ENCODE measurements around the gene XYLT1.

XYLT1 gene

DNA sequence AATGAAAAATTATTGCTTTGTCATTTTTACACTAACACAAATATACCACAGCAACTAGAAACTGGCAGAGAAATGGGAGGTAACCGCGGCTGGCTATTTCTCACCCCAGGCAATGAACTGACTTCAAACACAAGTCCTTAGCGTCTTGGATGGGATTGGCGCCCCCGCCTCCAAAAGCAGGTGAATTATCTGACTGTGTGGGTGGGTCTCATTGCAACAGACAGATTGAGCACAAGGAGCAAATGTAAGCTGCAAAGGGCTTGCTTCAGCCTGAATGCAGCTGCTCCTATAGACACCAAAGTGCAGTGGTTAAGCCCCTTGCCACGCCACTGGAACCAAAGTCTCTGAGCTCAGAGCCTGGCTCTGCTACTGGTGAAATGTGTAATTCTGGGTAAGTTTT, 225.0 kb downstream of the XYLT1 start:
- H3K4me3 ChIP-seq (ENCODE audit: low read depth, low read length): no peak overlapping the region
- no peak for TF ChIP-seq CTCF (IDR thresholded peaks at IDR 0.05; ENCODE audit: borderline replicate concordance, insufficient read depth, low read depth, low read length)

- no peak for TF ChIP-seq CTCF (IDR thresholded peaks at IDR 0.05; ENCODE audit: borderline replicate concordance, insufficient read depth, low read depth, low read length)
- H3K4me3 ChIP-seq (ENCODE audit: low read depth, low read length): no peak overlapping the region
Observed at GRCh38 chr16:17244872-17245551, 225.7 kb downstream of the XYLT1 start.

- H3K4me3 ChIP-seq (ENCODE audit: low read depth, low read length): no peak overlapping the region
- no peak for TF ChIP-seq CTCF (IDR thresholded peaks at IDR 0.05; ENCODE audit: borderline replicate concordance, insufficient read depth, low read depth, low read length)
Observed at GRCh38 chr16:17241264-17241835, 229.4 kb downstream of the XYLT1 start.

GRCh38 chr16:17238285-17239028, 232.3 kb downstream of the XYLT1 start:
- H3K4me3 ChIP-seq (ENCODE audit: low read depth, low read length): no peak overlapping the region

GRCh38 chr16:17237350-17237944, 233.3 kb downstream of the XYLT1 start:
- H3K4me3 ChIP-seq (ENCODE audit: low read depth, low read length): no peak overlapping the region
- no peak for TF ChIP-seq CTCF (IDR thresholded peaks at IDR 0.05; ENCODE audit: borderline replicate concordance, insufficient read depth, low read depth, low read length)

More at GRCh38 chr16:17238285-17239028, 232.3 kb downstream of the XYLT1 start:
- no peak for TF ChIP-seq CTCF (IDR thresholded peaks at IDR 0.05; ENCODE audit: borderline replicate concordance, insufficient read depth, low read depth, low read length)

DNA sequence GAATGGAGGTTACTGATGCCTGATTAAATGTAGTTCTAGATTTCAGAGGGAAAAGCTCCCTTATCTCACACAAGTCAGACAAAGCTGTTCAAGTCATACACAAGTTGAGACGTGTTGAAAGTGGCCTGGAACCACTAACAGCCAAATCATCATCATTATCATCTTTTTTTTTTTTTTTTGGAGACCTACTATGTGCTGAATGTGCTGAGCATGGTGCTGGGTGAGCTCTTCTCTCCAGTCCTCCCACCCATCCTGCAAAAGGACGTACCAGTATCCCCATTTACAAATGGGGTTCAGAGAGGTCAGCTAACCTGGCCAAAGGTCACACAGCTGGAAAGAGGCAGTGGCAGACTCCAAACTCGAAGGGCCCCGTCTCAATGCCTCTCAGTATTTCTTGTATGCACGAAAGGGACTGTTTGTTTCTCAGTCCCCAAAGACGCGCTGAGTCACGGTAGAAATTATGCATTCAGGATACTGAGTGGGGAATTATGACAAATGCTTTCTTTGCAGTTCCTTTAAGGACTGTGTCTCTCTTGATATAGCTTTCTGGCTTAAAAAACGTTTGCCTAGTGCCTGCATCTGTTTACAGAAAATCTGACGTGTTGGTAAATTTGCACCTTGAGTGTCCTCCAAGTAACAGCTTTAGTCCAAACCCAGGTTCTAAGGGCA, 235.5 kb downstream of the XYLT1 start:
- no peak for TF ChIP-seq CTCF (IDR thresholded peaks at IDR 0.05; ENCODE audit: borderline replicate concordance, insufficient read depth, low read depth, low read length)

More for the DNA sequence above, 235.5 kb downstream of the XYLT1 start:
- no peak overlapping the region for H3K4me3 ChIP-seq (ENCODE audit: low read depth, low read length)

All from GM12875 (cell line).